HG02623 (cell line): Measurements from ENCODE around the gene GAS2L3.
"Not testable (repeated sequence)": the region's sequence is repeated elsewhere in the genome, so short reads cannot be mapped to it uniquely, and the experiment has no call there.

Experiments
- ATAC-seq: cut with Tn5 transposase; IDR thresholded peaks from one replicate; pipeline ENCODE4 v1.9.1; 2021; ENCODE audit warnings: moderate library complexity; ENCODE audit not compliant: unreplicated experiment

The GAS2L3 gene

DNA sequence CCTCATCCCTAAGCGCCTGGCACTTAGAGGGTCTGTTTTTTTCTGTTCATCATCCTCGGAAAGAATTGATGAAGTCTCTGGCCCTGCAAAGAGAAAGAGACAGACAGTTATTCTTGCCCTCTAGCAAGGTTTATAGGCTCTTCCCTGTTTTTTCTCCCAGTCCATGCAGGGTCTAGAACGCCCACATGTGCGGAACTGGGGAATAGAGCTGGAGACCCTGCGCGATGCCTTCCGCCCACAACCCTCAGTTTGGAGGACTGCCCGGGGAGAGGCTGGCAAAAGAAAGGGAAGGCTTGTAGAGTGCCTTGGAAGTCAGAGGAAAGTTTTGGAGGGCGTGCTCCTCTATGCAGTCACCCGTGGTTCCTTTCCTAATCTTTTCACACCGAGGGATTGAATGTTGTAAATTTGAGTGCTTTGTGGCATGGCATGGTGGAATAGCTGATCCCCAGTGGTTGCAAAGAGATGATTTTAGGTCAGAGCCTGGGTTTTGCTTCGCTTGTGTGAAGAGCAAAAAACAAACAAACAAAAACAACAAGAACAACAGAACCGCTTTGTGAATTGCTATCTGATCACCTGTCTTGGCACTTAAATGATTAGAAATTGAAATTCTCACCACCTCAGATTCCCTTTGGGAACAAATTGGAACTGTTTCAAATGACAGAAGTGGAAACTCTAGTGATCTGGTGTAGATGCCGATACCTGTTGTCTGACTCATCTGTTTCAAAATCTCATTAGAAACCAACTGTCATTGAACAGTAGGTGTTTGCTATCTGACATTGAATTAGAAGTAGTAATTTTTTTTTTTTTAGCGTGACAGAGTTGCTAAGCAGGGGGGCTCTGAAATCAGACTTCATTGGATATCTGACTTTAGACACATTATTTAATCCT is 947 bp downstream of the GAS2L3 start:
- no peak for ATAC-seq

GRCh38 chr12:100576331-100577036 is 3.0 kb downstream of the GAS2L3 start:
- ATAC-seq = no peak

DNA sequence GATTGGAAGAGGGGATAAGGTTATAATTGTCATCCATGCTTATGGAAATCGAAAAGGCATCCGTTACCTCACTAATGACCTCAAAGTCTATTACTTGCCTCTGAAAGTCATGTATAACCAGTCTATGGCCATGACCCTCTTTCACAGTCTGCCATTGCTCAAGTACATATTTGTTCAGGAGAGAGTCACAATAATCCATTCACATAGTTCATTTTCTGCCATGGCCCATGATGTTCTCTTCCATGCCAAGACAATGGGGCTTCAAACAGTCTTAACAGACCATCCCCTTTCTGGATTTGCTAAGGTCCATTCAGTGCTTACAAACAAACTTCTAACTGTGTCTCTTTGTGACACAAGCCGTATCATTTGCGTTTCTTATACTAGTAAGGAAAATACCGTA is 5.4 kb downstream of the GAS2L3 start:
- ATAC-seq = no peak

- ATAC-seq = no peak
Observed at GRCh38 chr12:100579844-100580243, 6.4 kb downstream of the GAS2L3 start.

- ATAC-seq = no peak
Observed at GRCh38 chr12:100584256-100584655, 10.8 kb downstream of the GAS2L3 start.

GRCh38 chr12:100591979-100592378 is 18.5 kb downstream of the GAS2L3 start:
- no peak for ATAC-seq

DNA sequence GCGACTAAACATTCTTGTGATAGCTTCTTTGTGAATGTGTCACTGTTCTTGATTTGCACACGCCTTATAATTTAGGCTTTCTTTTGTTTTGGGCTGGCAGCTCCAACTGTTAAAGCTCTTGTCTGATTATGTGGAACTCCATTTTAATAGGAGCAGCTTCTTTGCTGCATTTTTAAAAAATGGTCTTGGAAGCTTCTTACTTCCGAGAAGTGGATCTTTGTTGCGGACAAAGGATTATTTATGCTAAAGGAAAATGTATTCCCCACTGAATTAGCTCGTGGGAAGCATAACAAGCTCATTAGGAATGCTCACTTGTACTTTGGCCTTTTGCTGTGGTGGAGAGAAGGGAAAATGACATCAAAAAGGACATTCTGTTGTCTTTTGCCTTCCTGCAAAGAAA is 20.0 kb downstream of the GAS2L3 start:
- ATAC-seq = no peak

GRCh38 chr12:100601626-100602025 is 28.1 kb downstream of the GAS2L3 start:
- no peak for ATAC-seq

DNA sequence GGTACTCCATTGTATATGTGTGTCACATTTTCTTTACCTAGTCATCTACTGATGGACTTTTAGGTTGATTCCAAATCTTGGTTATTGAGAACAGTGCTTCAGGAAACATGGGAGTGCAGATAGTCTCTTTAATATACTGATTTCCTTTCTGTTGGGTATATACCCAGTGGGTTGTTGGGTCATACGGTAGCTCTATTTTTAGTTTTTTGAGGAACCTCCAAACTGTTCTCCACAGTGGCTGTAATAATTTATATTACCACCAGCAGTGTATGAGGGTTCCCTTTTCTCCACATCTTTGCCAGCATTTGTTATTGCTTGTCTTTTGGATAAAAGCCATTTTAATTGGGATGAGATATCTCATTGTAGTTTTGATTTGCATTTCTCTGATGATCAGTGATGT is 29.5 kb downstream of the GAS2L3 start:
- not testable (repeated sequence) for ATAC-seq

DNA sequence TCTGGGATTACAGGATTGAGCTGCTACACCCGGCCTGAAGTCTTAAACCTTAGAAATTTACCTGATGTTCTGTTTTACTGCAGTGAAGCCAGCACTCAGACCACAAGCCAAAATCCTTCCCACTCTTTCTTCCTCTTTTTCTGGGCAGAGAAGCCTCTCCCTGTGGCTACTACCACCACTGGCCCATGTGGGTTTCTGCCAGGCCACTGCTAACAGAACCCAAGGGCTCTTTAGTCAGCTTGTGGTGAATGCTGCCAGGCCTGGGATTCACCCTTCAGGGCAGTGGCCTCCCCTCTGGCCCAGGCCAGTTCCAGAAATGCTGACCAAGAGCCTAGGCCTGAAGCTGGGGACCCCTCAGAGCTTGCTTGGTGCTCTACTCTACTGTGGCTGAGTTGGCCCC is 35.3 kb downstream of the GAS2L3 start:
- ATAC-seq = no peak

- no peak for ATAC-seq
Observed at GRCh38 chr12:100610666-100611430, 37.4 kb downstream of the GAS2L3 start.

DNA sequence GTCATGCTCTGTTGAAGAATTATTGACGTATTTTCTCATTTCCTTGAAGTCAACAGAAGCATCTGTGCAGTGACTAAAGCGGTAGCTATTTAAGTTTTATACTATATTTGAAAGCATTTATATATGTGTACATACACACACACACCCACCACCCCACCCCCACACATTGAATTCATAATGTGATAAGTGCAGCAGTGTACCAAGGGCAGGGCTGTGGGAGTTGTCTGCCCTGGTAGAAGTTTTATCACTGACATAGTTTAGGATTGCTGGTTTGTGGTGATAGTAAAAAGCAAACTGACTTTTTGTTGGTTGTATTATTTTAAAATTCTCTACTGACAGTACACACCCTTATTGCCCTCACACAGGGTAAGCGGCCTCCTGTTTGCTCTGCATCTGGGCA is 39.1 kb downstream of the GAS2L3 start:
- no peak for ATAC-seq

GRCh38 chr12:100624571-100624970 is 51.1 kb downstream of the GAS2L3 start:
- ATAC-seq = no peak

GRCh38 chr12:100632445-100632892 is 59.0 kb downstream of the GAS2L3 start:
- ATAC-seq = no peak

GRCh38 chr12:100633082-100633785 is 59.8 kb downstream of the GAS2L3 start:
- not testable (repeated sequence) for ATAC-seq

GRCh38 chr12:100643246-100643645 is 69.8 kb downstream of the GAS2L3 start:
- ATAC-seq = no peak

- ATAC-seq = no peak
Observed at GRCh38 chr12:100646896-100647295, 73.4 kb downstream of the GAS2L3 start.

DNA sequence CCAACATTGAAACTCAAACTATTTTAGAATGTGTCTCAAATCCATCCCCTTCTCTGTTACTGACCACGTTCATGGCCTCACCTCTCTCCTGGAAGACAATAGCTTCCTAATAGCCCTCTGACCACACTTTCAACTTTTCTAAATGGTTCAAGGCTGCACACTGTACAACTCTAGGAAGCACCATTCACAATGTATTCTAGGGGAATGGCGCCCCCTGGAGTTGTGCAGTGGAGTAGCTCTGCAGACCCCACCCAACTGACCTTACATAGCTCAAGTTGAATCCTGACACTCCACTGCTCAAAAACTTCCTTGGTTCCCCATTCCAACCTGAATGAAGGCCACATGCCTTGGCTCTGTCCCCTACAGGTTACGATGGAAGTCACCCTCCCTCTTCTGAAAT is 77.6 kb downstream of the GAS2L3 start:
- ATAC-seq = no peak

- no peak for ATAC-seq
Observed at GRCh38 chr12:100651694-100652093, 78.2 kb downstream of the GAS2L3 start.

GRCh38 chr12:100652488-100652887 is 79.0 kb downstream of the GAS2L3 start:
- no peak for ATAC-seq

- ATAC-seq = no peak
Observed at GRCh38 chr12:100656141-100656540, 82.7 kb downstream of the GAS2L3 start.
